CD4-positive, alpha-beta T cell (primary cell): Measurements from ENCODE around the gene NDRG4. TPM values are rescaled to one million over a fixed set of nuclear protein-coding genes. Genes with fewer than 3 reads are reported as not detected.

Experiments used
- ATAC-seq: fragments of 200-7000 bp; cut with Tn5 transposase; one replicate; pipeline ENCODE4 v1.10.0; 2022; ENCODE audit warnings: mild to moderate bottlenecking; ENCODE audit not compliant: poor library complexity
- CTCF ChIA-PET: fragments of 350-600 bp; sonication (Branson Sonifier 250); formaldehyde crosslinking; loops from one replicate; lab custom pipeline; 2021; ENCODE audit warnings: antibody characterized with exemption, inconsistent platforms; lab: Charles Lee
- POLR2A ChIA-PET: fragments of 350-600 bp; sonication (Branson Sonifier 250); formaldehyde crosslinking; loops from one replicate; lab custom pipeline; 2021; ENCODE audit warnings: antibody characterized with exemption, inconsistent platforms; lab: Charles Lee
- DNase-seq, 14 experiments: peaks; one replicate each; pipeline ENCODE4 v3.0.0-alpha.2; 2013 to 2020; ENCODE audit warnings: mixed read lengths in 2 of 14
- H3K27ac ChIP-seq, 2 donors: one replicate each; pipeline versions ENCODE4 v1.5.1 to v1.7.0; 2013; ENCODE audit warnings: low read length in 2 of 2, low read depth in 1 of 2, mild to moderate bottlenecking in 1 of 2
- H3K27me3 ChIP-seq, 2 experiments: 1 replicate in 1 of 2; 2 replicates in 1 of 2; pipeline versions ENCODE4 v1.6.1 to v1.7.0; 2013; ENCODE audit warnings: low read length in 2 of 2, control low read depth in 1 of 2, mild to moderate bottlenecking in 1 of 2, moderate library complexity in 1 of 2; ENCODE audit not compliant: insufficient read depth in 2 of 2, control insufficient read depth in 1 of 2
- H3K36me3 ChIP-seq: one replicate; pipeline ENCODE4 v1.6.1; 2013; ENCODE audit warnings: low read length, control low read depth; ENCODE audit not compliant: insufficient read depth
- H3K4me1 ChIP-seq: one replicate; pipeline ENCODE4 v1.6.1; 2013; ENCODE audit warnings: low read length, control low read depth; ENCODE audit not compliant: insufficient read depth
- H3K4me3 ChIP-seq: one replicate; pipeline ENCODE4 v1.5.1; 2013; ENCODE audit warnings: mild to moderate bottlenecking, low read length, moderate library complexity
- H3K9me3 ChIP-seq, 2 experiments: 1 replicate in 1 of 2; 2 replicates in 1 of 2; pipeline versions ENCODE4 v1.6.1 to v1.7.0; 2013; ENCODE audit warnings: low read length in 2 of 2, mild to moderate bottlenecking in 2 of 2, control low read depth in 1 of 2, moderate library complexity in 1 of 2; ENCODE audit not compliant: control insufficient read depth in 1 of 2, insufficient read depth in 1 of 2
- H3K27ac Mint-ChIP-seq: one replicate; pipeline ENCODE4 v1.8.0; 2020; ENCODE audit warnings: mixed read lengths
- H3K27me3 Mint-ChIP-seq: one replicate; pipeline ENCODE4 v1.8.0; 2021; ENCODE audit warnings: mixed read lengths
- H3K36me3 Mint-ChIP-seq: one replicate; pipeline ENCODE4 v1.8.0; 2021; ENCODE audit warnings: low read depth, mixed read lengths
- H3K4me1 Mint-ChIP-seq: one replicate; pipeline ENCODE4 v1.8.0; 2021; ENCODE audit warnings: low read depth, mixed read lengths
- H3K4me3 Mint-ChIP-seq: one replicate; pipeline ENCODE4 v1.8.0; 2020; ENCODE audit warnings: mild to moderate bottlenecking, mixed read lengths
- H3K9me3 Mint-ChIP-seq: one replicate; pipeline ENCODE4 v1.8.0; 2020; ENCODE audit warnings: mixed read lengths
- intact Hi-C, 2 experiments: fragments of 100-400 bp; cut with DNase I in 1 of 2; cut with micrococcal nuclease in 1 of 2; formaldehyde crosslinking; loops; one replicate each; pipeline versions ENCODE4 v1.15.1 to v1.9.0; 2023 to 2025; cut with DNase I, micrococcal nuclease
- total RNA-seq, 174 experiments: library from RNA in 2 of 174; stranded (reverse) in 2 of 174; gene quantifications; one replicate each; pipeline ENCODE4 v1.2.3 and lab custom pipeline; 2021 to 2026
- TF ChIP-seq, protein P1 (sequence below): fragments of 200-600 bp; IDR thresholded peaks from one replicate; pipeline ENCODE4 v1.8.0; 2022; ENCODE audit warnings: antibody characterized with exemption, mild to moderate bottlenecking

Gene NDRG4
- total RNA-seq, 2 experiments from 2014 or later, result 2.8 to 3.2 TPM

- Mint-ChIP-seq H3K9me3 (no peaks in the 10 kb centered on the region), H3K4me1 (no peaks in the 10 kb centered on the region)
- POLR2A ChIA-PET, result no interaction called here
These were observed 48.0 kb upstream of the NDRG4 start for GRCh38 chr16:58451945-58452401.

DNA sequence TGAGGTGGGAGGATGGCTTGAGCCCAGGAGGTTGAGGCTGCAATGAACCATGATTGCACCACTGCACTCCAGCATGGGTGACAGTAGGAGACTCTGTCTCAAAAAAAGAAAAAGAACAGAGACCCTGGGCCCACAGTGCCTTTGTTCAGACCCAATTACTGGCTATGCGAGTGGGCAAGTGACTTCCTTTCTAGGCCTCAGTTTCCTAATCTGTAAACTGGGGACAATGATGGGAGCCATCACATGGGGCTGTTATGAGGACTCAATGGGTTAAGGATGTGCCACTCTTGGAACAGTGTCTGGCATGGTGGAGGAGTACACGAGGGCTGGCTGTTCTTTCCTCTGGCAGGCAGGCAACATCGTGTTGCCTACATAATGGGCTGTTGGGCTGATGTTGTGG is 47.3 kb upstream of the NDRG4 start:
- Histone ChIP-seq H3K4me3 (no peak overlapping the region), H3K27ac (no peak overlapping the region), H3K36me3 (no peaks in the 10 kb centered on the region), H3K4me1 (no peaks in the 10 kb centered on the region), H3K9me3 (no peaks in the 10 kb centered on the region), H3K27me3 (peaks cover 0 to 4% of the 10 kb centered on the region in 2 experiments)
- intact Hi-C loops, result no loop called here
- Mint-ChIP-seq H3K4me1 (no peaks in the 10 kb centered on the region), H3K27ac (no peak overlapping the region), H3K4me3 (no peak overlapping the region), H3K27me3 (peaks cover 15% of the 10 kb centered on the region), H3K36me3 (no peaks in the 10 kb centered on the region), H3K9me3 (no peaks in the 10 kb centered on the region)
- TF ChIP-seq, protein P1, sequence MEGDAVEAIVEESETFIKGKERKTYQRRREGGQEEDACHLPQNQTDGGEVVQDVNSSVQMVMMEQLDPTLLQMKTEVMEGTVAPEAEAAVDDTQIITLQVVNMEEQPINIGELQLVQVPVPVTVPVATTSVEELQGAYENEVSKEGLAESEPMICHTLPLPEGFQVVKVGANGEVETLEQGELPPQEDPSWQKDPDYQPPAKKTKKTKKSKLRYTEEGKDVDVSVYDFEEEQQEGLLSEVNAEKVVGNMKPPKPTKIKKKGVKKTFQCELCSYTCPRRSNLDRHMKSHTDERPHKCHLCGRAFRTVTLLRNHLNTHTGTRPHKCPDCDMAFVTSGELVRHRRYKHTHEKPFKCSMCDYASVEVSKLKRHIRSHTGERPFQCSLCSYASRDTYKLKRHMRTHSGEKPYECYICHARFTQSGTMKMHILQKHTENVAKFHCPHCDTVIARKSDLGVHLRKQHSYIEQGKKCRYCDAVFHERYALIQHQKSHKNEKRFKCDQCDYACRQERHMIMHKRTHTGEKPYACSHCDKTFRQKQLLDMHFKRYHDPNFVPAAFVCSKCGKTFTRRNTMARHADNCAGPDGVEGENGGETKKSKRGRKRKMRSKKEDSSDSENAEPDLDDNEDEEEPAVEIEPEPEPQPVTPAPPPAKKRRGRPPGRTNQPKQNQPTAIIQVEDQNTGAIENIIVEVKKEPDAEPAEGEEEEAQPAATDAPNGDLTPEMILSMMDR, result no peak
- ATAC-seq (no peak), DNase-seq (no peak)
- ChIA-PET POLR2A (no interaction called here), CTCF (no interaction called here)

More at GRCh38 chr16:58451945-58452401, 48.0 kb upstream of the NDRG4 start:
- intact Hi-C loops, result no loop called here
- no peaks in the 10 kb centered on the region for H3K36me3 Mint-ChIP-seq
- Histone ChIP-seq H3K27me3 (peaks cover 0 to 4% of the 10 kb centered on the region in 2 experiments), H3K36me3 (no peaks in the 10 kb centered on the region), H3K4me1 (no peaks in the 10 kb centered on the region), H3K9me3 (no peaks in the 10 kb centered on the region), H3K27ac (no peak overlapping the region), H3K4me3 (no peak overlapping the region)
- TF ChIP-seq, protein P1, result no peak
- H3K27ac Mint-ChIP-seq, result no peak overlapping the region
- DNase-seq, result no peak
- peaks cover 15% of the 10 kb centered on the region for H3K27me3 Mint-ChIP-seq
- no peak for ATAC-seq
- no peak overlapping the region for H3K4me3 Mint-ChIP-seq
- CTCF ChIA-PET, result no interaction called here

GRCh38 chr16:58454178-58454577 is 45.8 kb upstream of the NDRG4 start:
- ATAC-seq (no peak), DNase-seq (no peak)
- H3K4me3 Mint-ChIP-seq, result no peak overlapping the region
- POLR2A ChIA-PET, result no interaction called here
- H3K27ac Mint-ChIP-seq, result no peak overlapping the region
- no peaks in the 10 kb centered on the region for H3K36me3 Mint-ChIP-seq
- H3K4me1 ChIP-seq, result no peaks in the 10 kb centered on the region
- no peak overlapping the region for H3K4me3 ChIP-seq
- no peaks in the 10 kb centered on the region for H3K36me3 ChIP-seq
- CTCF ChIA-PET, result no interaction called here
- H3K4me1 Mint-ChIP-seq, result no peaks in the 10 kb centered on the region
- H3K27ac ChIP-seq, result no peak overlapping the region
- intact Hi-C loops, result no loop called here
- peaks cover 0 to 4% of the 10 kb centered on the region in 2 experiments for H3K27me3 ChIP-seq
- TF ChIP-seq, protein P1, result no peak
- H3K27me3 Mint-ChIP-seq, result peaks cover 18% of the 10 kb centered on the region
- H3K9me3 ChIP-seq, result no peaks in the 10 kb centered on the region
- no peaks in the 10 kb centered on the region for H3K9me3 Mint-ChIP-seq
